Upper lobe of left lung (tissue), 6 donors: ENCODE data around the gene PRSS35. TPM values are rescaled to one million over a fixed set of nuclear protein-coding genes. Genes with fewer than 3 reads are reported as not detected.

ENCODE experiments used
- ATAC-seq, 2 donors: fragments of 200-7000 bp; cut with Tn5 transposase; one replicate each; pipeline ENCODE4 v1.9.1; 2022; ENCODE audit warnings: mild to moderate bottlenecking in 2 of 2, moderate library complexity in 2 of 2; ENCODE audit not compliant: low FRiP score in 2 of 2
- DNase-seq, 2 donors: peaks; one replicate each; pipeline ENCODE4 v3.0.0-alpha.2; 2019 to 2020
- H3K27ac ChIP-seq, 4 donors: fragments of 200-600 bp; sonication (generic); one replicate each; pipeline ENCODE4 v1.5.1; 2016 to 2019
- H3K27me3 ChIP-seq, 4 donors: fragments of 200-600 bp; sonication (generic); one replicate each; pipeline ENCODE4 v1.5.1; 2017 to 2019
- H3K36me3 ChIP-seq, 4 donors: fragments of 200-600 bp; sonication (generic); one replicate each; pipeline ENCODE4 v1.5.1; 2016 to 2019
- H3K4me1 ChIP-seq, 4 donors: fragments of 200-600 bp; sonication (generic); one replicate each; pipeline ENCODE4 v1.5.1; 2018 to 2019
- H3K4me3 ChIP-seq, 4 donors: fragments of 200-600 bp; sonication (generic); one replicate each; pipeline ENCODE4 v1.5.1; 2017 to 2019; ENCODE audit warnings: mild to moderate bottlenecking in 2 of 4, moderate library complexity in 1 of 4
- H3K9me3 ChIP-seq, 4 donors: fragments of 200-600 bp; sonication (generic); one replicate each; pipeline ENCODE4 v1.5.1; 2018 to 2019
- CTCF ChIP-seq, 6 experiments: fragments of 450-650 bp in 4 of 6; fragments of 200-600 bp in 2 of 6; sonication (generic) in 2 of 6; IDR thresholded peaks; one replicate each; pipeline ENCODE4 v1.5.1; 2016 to 2019; ENCODE audit warnings: antibody characterized with exemption in 6 of 6
- EP300 ChIP-seq, 4 donors: sonication (generic); formaldehyde crosslinking; IDR thresholded peaks; one replicate each; pipeline ENCODE4 v1.5.1; 2017; ENCODE audit warnings: antibody characterized with exemption in 4 of 4, control low read depth in 2 of 4
- POLR2A ChIP-seq, 4 donors: fragments of 450-650 bp; IDR thresholded peaks; one replicate each; pipeline ENCODE4 v1.5.1; 2016 to 2017; ENCODE audit warnings: antibody characterized with exemption in 4 of 4, mild to moderate bottlenecking in 2 of 4
- POLR2AphosphoS5 ChIP-seq, 2 donors: sonication (generic); formaldehyde crosslinking; IDR thresholded peaks; one replicate each; pipeline ENCODE4 v1.5.1; 2017; ENCODE audit warnings: antibody characterized with exemption in 2 of 2
- WGBS, 2 donors: methylation state at CpG; one replicate each; pipeline ENCODE4 v1.1.5; 2017 to 2018; 5-methylcytosine and 5-hydroxymethylcytosine counted together
- total RNA-seq, 6 donors: library from RNA; depleted of rRNA in 4 of 6; stranded (reverse); fragments of >200 nt in 4 of 6; gene quantifications; one replicate each; pipeline versions ENCODE4 v1.1.0 to v1.2.1, GENCODE V29; 2016 to 2021
- donor health status: DM: no; HTN: no; CAD: no; lungs with moderate emphysema.
- donor health status: DM: no; HTN: yes; CAD: no; lungs with severe emphysema.

Gene PRSS35
- total RNA-seq, 6 donors from 2014 or later = 0.57 to 1.4 (median 0.86) TPM; not detected in 2

DNA sequence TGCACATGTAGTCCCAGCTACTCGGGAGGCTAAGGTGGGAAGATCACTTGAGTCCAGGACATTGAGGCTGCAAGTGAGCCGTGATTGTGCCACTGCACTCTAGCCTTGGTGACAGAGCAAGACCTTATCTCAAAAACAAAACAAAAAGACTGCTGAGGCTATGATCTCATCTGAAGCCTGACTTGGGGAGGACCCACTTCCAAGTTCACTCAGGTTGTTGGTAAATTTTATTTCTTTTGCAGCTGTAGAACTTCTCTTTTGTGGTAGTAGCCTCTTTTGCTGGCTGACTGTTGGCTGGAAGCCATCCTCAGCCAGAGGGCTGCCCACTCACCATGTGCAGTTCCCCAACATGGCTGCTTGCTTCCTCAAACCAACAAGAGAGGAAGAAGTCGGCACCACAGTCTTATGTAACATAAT, 44.7 kb upstream of the PRSS35 start:
- TF ChIP-seq CTCF (IDR thresholded peaks at IDR 0.05) = no peak
- no peak for TF ChIP-seq POLR2A (IDR thresholded peaks at IDR 0.05)
- TF ChIP-seq EP300 (IDR thresholded peaks at IDR 0.05) = no peak
- TF ChIP-seq POLR2AphosphoS5 (IDR thresholded peaks at IDR 0.05) = no peak
- no peaks in the 10 kb centered on the region for H3K27me3 ChIP-seq
- no peaks in the 10 kb centered on the region for H3K9me3 ChIP-seq
- no peaks in the 10 kb centered on the region for H3K36me3 ChIP-seq
- ATAC-seq (peak in 1 of 2 donors; percentile 81), DNase-seq (peak in 1 of 2 donors; percentile 69)
- peak overlapping the region in 2 of 4 donors; percentile 16 to 45 for H3K27ac ChIP-seq
- no peak overlapping the region for H3K4me3 ChIP-seq
- peaks cover 0 to 3% (median 0%) of the 10 kb centered on the region in 4 donors for H3K4me1 ChIP-seq
- 49 to 65% methylated on average over 3 of the region's 3 CpGs for WGBS, 2 donors

DNA sequence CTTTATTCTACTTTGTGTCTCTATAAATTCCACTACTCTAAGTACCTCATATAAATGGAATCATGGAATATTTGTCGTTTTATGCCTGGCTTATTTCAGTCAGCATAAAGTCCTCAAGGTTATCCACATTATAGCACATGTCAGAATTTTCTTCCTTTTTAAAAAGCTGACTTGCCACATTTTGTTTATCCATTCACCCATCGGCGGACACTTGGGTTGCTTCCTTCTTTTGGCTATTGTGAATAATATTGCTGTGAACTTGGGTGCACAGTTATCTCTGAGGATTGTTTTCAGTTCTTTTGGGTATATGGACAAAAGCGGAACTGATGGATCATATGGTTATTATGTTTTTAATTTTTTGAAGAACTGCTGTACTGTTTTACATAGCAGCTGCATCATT, 42.3 kb upstream of the PRSS35 start:
- TF ChIP-seq POLR2AphosphoS5 (IDR thresholded peaks at IDR 0.05) = no peak
- H3K4me3 ChIP-seq = no peak overlapping the region
- ATAC-seq (no peak), DNase-seq (no peak)
- H3K4me1 ChIP-seq = peaks cover 0 to 3% (median 0%) of the 10 kb centered on the region in 4 donors
- no peaks in the 10 kb centered on the region for H3K36me3 ChIP-seq
- no peak overlapping the region for H3K27ac ChIP-seq
- no peaks in the 10 kb centered on the region for H3K27me3 ChIP-seq
- no peaks in the 10 kb centered on the region for H3K9me3 ChIP-seq
- WGBS, 2 donors = 77 to 78% methylated on average over 4 of the region's 4 CpGs

- Histone ChIP-seq H3K4me3 (no peak overlapping the region), H3K36me3 (no peaks in the 10 kb centered on the region), H3K9me3 (no peaks in the 10 kb centered on the region), H3K27me3 (no peaks in the 10 kb centered on the region), H3K27ac (no peak overlapping the region), H3K4me1 (peaks cover 0 to 3% (median 0%) of the 10 kb centered on the region in 4 donors)
- ATAC-seq (no peak), DNase-seq (no peak)
- WGBS, 2 donors = 95 to 98% methylated on average over 3 of the region's 3 CpGs
- TF ChIP-seq POLR2AphosphoS5 (IDR thresholded peaks at IDR 0.05) (no peak), EP300 (IDR thresholded peaks at IDR 0.05) (no peak), CTCF (IDR thresholded peaks at IDR 0.05) (no peak), POLR2A (IDR thresholded peaks at IDR 0.05) (no peak)
Observed at GRCh38 chr6:83470587-83470986, 41.7 kb upstream of the PRSS35 start.

DNA sequence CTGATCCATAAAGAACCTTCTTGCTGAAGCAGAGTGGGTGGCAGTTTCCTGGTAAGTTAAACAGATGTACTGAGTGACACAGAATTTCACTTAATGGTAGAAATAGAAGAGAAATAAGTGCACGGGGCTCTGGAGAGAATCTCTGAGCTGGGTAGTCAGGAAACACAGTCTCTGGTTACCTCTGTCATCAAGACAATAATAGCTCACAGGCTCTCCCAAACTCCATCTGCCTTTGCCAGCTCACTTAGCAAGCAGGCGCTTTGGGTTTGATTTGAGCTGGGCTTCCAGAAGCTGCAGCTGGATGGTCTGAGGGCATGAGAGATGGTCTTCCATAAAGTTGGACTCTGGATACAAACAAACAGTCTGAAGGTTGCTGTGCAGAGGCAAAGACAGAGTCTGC, 39.6 kb upstream of the PRSS35 start:
- no peaks in the 10 kb centered on the region for H3K27me3 ChIP-seq
- no peaks in the 10 kb centered on the region for H3K36me3 ChIP-seq
- H3K4me1 ChIP-seq = peaks cover 0 to 3% (median 0%) of the 10 kb centered on the region in 4 donors
- no peak overlapping the region for H3K27ac ChIP-seq
- DNase-seq = no peak
- no peaks in the 10 kb centered on the region for H3K9me3 ChIP-seq
- no peak for TF ChIP-seq POLR2AphosphoS5 (IDR thresholded peaks at IDR 0.05)
- no peak for TF ChIP-seq EP300 (IDR thresholded peaks at IDR 0.05)
- no peak for TF ChIP-seq CTCF (IDR thresholded peaks at IDR 0.05)
- no peak for TF ChIP-seq POLR2A (IDR thresholded peaks at IDR 0.05)
- no peak overlapping the region for H3K4me3 ChIP-seq
- 67 to 79% methylated on average over 2 of the region's 2 CpGs for WGBS, 2 donors
- ATAC-seq = no peak

GRCh38 chr6:83474309-83474708, 38.0 kb upstream of the PRSS35 start:
- no peak overlapping the region for H3K4me3 ChIP-seq
- peak in 1 of 2 donors; percentile 16 for ATAC-seq
- H3K27me3 ChIP-seq = no peaks in the 10 kb centered on the region
- peaks cover 0 to 3% (median 0%) of the 10 kb centered on the region in 4 donors for H3K4me1 ChIP-seq
- no peak overlapping the region for H3K27ac ChIP-seq
- 46 to 62% methylated on average over 4 of the region's 4 CpGs for WGBS, 2 donors
- H3K9me3 ChIP-seq = no peaks in the 10 kb centered on the region
- no peaks in the 10 kb centered on the region for H3K36me3 ChIP-seq
- TF ChIP-seq CTCF (IDR thresholded peaks at IDR 0.05) = no peak
- TF ChIP-seq POLR2A (IDR thresholded peaks at IDR 0.05) = no peak
- no peak for TF ChIP-seq POLR2AphosphoS5 (IDR thresholded peaks at IDR 0.05)
- no peak for TF ChIP-seq EP300 (IDR thresholded peaks at IDR 0.05)
- no peak for DNase-seq
